GM18498 (cell line): ENCODE results near the gene AIP.
"Not testable (repeated sequence)": the region's sequence is repeated elsewhere in the genome, so short reads cannot be mapped to it uniquely, and the experiment has no call there.

Experiments used
- ATAC-seq: cut with Tn5 transposase; IDR thresholded peaks from one replicate; pipeline ENCODE4 v1.9.1; 2021; ENCODE audit warnings: mild to moderate bottlenecking, moderate library complexity; ENCODE audit not compliant: unreplicated experiment

AIP gene

GRCh38 chr11:67448220-67448609, 34.6 kb upstream of the AIP start:
- ATAC-seq = no peak

DNA sequence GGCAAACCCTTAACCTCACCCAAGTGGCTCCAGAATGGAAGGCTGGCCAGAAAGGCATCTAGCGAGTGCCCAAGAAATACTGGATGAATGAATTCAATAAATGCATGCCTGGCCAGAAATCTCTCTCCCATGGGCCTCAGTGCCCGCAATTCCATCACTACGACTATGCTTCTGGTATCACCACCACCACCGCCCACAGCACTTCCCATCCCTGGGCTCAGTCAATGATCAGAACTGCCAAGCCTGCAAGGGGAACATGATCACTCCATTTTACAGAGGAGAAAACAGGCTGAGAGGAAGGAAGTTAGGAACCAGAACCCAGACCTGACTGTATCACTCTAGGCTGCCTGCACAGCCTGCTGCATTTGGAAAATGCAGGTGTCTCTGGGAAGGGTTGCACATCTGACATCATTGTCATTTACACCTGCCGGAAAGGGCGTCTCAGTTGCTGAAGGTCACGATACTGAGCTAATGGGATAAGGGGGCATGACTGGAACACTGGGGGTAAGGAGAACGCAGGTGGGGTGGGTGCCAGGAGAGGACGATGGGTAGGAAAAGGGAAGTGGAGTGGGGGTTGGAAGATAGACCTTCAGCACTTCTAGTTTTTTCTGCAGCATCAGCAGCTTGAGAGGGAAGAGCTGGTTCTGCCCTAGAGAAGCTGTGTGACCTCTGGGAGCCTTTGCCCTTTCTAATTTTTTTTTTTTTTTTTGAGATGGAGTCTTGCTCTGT, 33.5 kb upstream of the AIP start:
- ATAC-seq = no peak

DNA sequence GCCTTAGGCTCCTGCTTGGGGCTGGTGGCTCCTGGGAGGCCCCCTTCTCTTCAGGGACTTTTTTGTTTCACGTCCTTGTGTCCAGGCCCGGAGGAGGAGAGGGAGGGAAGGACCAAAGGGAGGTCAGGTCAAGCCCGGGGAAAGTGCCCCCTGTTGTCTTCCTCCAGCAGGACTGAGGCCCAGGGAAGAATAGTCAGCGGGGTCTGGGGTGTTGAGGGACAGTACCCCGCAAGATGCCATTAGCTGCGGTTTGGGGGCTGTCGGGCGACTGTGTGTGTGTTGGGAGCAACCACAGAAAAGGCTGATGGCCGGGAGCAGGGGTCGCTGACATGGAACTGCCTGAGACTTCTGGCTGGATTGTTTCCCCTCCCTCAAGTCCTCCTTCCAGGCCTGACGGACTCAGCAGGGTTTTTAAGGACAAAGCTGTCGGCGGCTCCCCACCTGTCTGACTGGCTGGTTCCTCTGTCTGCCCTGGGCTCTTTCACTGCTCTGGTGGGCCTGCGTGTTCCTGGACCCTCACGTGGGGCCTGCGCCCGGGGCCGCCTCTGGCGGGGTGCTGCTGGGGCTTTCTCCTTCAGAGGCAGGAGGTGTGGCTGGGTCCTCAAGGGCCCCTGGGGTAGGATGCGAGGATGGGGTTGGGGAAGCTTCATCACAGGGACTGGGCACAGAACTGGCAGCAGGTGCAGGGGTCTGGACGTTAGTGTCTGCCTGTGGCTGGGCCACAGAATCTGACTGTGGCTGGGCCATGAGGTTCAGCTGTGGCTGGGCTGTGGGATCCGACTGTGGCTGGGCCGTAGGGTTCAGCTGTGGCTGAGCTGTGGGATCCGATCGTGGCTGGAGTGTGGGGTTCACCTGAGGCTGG, 31.8 kb upstream of the AIP start:
- ATAC-seq = no peak

GRCh38 chr11:67451658-67451976, 31.2 kb upstream of the AIP start:
- no peak for ATAC-seq

GRCh38 chr11:67452141-67452952, 30.5 kb upstream of the AIP start, which contains the start of gene GPR152:
Gene GPR152, minus strand, starts transcription at chr11:67452729. Its CDS starts 5 bp downstream, at chr11:67452724.
- no peak for ATAC-seq

DNA sequence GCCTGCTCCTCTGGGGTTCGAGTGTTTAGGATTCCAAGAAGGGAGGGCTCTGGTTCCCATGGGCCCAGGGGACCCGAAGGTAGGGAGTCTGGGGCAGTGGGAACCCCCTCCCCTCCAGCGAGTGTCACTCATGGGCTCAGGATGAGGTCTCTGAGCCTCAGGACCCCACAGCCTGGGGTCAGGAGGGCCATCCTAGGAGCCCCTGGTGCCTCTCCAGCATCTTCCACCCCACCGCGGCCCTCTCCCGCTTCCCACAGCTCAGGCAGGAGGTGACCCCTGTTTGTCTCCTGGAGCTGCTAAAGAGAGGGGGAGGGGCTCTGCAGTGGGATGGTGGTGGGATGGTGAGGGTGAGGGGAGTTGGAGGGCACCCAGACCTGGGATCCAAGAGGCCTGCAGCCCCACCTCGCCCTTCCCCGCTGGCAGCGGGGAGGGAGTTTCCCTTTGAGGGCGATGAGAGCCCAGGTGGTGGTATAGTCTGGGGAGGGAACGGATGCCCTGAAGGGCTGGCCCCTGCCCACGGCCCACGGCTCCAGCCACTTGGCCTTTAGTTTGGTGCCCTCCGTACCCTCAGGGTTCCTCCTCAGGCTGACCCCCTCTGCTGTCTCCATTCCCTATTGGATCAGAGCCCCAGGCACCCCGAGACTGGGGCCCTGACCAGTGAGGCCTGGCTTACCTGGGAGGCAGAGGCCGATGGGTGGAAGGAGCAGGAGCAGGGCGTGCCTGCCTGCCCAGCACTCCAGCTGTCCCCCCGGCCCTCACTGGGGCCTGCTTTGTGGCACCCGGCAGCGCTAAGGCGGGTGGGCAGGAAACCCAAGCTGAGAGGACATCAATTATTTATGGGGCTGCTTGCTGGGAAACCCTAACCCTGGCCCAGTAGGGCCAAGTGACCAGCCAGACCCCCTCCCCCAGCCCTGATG, 28.8 kb upstream of the AIP start:
- no peak for ATAC-seq

- no peak for ATAC-seq
These were observed 27.8 kb upstream of the AIP start, which contains the start of gene CABP4 for GRCh38 chr11:67455054-67455453. Gene CABP4, plus strand, starts transcription at chr11:67455354. Its CDS starts 70 bp downstream, at chr11:67455424.

- no peak for ATAC-seq
These were observed 26.6 kb upstream of the AIP start for GRCh38 chr11:67456068-67456705.

DNA sequence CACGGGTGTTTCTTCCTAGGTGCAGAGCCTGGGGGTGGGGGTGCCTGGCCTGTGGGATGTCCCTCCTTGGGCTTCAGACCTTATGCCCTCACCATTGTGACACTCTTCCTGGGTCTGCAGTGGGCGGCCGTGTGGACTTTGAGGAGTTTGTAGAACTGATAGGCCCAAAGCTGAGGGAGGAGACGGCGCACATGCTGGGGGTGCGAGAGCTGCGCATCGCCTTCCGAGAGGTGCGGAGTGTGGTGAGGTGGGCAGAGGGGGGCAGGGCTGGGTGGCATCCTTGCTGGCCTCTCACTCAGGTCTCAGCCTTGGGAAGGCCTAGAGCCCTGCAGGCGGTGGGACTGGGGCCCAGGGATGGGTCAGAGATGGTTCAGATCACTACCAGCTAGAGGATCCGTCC, 25.4 kb upstream of the AIP start:
- ATAC-seq = no peak

- no peak for ATAC-seq
These were observed 24.6 kb upstream of the AIP start for GRCh38 chr11:67458266-67458665.

DNA sequence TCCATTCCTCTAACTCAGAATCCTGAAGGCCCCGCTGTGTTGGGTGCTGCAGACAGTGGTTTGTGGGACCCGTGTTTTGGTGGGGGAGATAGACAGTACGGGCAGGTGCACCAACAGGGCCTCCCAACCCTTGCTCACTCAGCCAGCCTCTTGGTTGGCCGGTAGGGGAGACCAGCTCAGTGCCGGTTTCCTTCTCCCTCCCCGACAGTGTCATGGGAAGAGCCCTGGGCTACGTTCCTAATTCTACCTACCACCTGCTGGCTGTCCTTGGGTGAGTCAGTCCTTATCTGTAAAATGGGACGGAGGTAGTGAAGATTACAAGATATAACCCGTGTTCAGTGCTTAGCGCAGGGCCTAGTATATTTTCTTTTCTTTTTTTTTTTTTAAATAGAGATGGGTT, 19.6 kb upstream of the AIP start:
- ATAC-seq = no peak

- ATAC-seq = no peak
These were observed 19.0 kb upstream of the AIP start for GRCh38 chr11:67463680-67464410.

- peak; percentile 55 for ATAC-seq
These were observed 18.2 kb upstream of the AIP start for GRCh38 chr11:67464411-67465188.

DNA sequence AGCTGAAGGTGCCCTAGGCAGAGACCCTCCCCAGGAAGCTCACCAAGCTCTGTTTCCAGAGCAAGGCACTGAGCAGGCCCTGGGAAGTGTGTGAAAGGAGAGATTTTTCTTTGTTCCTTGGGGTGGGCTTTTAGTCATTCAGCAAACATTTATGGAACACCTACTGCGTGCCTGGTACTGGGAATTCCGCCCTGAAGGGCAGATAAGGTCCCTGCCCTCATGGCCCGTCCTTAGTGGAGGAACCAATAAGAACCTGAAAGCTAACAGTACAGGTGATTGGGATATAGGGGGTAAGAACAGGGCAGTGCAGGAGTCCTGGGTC, 17.7 kb upstream of the AIP start:
- no peak for ATAC-seq

GRCh38 chr11:67465530-67465929, 17.3 kb upstream of the AIP start:
- not testable (repeated sequence) for ATAC-seq

GRCh38 chr11:67466367-67466766, 16.5 kb upstream of the AIP start:
- no peak for ATAC-seq

- ATAC-seq = no peak
These were observed 15.7 kb upstream of the AIP start for GRCh38 chr11:67466962-67467771.

DNA sequence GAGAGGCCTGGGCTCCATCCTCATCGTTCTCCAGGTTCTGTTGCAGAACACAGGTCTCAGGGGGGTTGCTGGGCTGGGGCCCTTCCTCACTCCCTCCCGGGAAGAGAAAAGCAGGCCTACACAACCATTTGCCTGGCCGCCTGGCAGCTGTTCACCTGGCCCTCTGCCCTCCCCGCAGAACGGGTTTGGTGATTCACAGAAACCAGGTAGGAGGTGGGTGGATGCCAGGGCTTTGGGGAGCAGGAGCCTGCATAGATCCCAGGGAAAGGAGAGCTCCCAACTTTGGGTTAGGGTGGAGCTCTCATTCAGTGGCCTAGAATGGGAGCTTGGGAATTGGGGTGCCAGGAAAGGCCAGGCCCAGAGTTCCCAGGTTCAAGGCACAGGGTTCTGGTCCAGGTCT, 14.8 kb upstream of the AIP start:
- ATAC-seq = no peak
